ENCODE data around the gene TMEM179.

DNA sequence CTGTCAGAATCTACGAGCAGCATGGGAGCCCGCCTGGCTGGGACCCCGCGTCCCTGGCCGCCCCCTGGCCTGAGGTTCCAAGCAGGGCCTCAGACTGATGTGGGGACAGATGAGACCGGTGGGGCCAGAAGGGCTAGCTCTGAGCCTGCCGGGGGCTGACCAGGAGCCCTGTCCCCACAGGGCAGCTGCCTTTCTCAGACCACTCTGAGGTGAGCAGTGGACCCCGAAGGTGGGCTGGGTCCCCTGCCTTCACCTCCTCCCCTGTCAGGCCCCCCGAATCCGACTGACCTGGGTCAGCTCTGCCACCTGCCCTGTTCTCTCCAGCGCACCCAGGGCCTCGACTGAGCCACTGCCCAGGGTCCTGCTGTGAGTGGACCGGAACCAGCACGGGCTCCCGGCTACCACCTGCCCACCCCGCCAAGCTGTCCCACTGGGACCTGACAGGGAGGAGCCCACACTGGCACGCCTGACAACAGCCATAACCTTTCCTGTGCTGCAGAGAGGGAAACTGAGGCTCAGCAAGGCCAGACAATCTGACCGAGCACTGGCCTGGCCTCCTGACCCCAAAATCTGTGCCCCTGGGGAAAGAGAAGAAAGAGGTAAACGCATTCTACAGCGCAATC is 29.7 kb upstream of the TMEM179 start:
- TF ChIP-seq, protein P1, sequence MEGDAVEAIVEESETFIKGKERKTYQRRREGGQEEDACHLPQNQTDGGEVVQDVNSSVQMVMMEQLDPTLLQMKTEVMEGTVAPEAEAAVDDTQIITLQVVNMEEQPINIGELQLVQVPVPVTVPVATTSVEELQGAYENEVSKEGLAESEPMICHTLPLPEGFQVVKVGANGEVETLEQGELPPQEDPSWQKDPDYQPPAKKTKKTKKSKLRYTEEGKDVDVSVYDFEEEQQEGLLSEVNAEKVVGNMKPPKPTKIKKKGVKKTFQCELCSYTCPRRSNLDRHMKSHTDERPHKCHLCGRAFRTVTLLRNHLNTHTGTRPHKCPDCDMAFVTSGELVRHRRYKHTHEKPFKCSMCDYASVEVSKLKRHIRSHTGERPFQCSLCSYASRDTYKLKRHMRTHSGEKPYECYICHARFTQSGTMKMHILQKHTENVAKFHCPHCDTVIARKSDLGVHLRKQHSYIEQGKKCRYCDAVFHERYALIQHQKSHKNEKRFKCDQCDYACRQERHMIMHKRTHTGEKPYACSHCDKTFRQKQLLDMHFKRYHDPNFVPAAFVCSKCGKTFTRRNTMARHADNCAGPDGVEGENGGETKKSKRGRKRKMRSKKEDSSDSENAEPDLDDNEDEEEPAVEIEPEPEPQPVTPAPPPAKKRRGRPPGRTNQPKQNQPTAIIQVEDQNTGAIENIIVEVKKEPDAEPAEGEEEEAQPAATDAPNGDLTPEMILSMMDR (IDR thresholded peaks at IDR 0.05; ENCODE audit: low read depth, low read length, poor library complexity, severe bottlenecking): no peak
- no peak for TF ChIP-seq EZH2phosphoT487 (IDR thresholded peaks at IDR 0.05; ENCODE audit: borderline replicate concordance, low read length)

Measured in DOHH2 (cell line).